Measurements from ENCODE around the gene CDR2.

GRCh38 chr16:22326369-22326652 is 48.1 kb downstream of the CDR2 start:
- no peak for TF ChIP-seq CTCF (IDR thresholded peaks at IDR 0.05)
- TF ChIP-seq POLR2A (IDR thresholded peaks at IDR 0.05), result no peak

All from stomach (tissue), 4 donors.